Ramos (cell line): ENCODE data around the gene ADCK2.
"Not testable (repeated sequence)": the region's sequence is repeated elsewhere in the genome, so short reads cannot be mapped to it uniquely, and the experiment has no call there.

Experiments
- in situ Hi-C: fragments of 300-500 bp; cut with MboI; formaldehyde crosslinking; loops from one replicate; pipeline ENCODE4 v1.14.3; 2022; ENCODE audit warnings: low sequenced_read_pairs; ENCODE audit not compliant: unreplicated experiment

Gene ADCK2, protein sequence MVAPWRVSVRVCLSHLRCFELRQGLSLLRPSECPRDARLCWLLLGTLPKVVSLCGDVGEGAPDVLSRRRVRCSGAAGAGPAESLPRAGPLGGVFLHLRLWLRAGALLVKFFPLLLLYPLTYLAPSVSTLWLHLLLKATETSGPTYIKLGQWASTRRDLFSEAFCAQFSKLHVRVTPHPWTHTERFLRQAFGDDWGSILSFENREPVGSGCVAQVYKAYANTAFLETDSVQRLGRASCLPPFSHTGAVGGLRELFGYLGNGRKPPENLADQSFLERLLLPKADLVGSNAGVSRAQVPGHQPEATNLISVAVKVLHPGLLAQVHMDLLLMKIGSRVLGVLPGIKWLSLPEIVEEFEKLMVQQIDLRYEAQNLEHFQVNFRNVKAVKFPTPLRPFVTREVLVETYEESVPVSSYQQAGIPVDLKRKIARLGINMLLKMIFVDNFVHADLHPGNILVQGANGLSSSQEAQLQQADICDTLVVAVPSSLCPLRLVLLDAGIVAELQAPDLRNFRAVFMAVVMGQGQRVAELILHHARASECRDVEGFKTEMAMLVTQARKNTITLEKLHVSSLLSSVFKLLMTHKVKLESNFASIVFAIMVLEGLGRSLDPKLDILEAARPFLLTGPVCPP

DNA sequence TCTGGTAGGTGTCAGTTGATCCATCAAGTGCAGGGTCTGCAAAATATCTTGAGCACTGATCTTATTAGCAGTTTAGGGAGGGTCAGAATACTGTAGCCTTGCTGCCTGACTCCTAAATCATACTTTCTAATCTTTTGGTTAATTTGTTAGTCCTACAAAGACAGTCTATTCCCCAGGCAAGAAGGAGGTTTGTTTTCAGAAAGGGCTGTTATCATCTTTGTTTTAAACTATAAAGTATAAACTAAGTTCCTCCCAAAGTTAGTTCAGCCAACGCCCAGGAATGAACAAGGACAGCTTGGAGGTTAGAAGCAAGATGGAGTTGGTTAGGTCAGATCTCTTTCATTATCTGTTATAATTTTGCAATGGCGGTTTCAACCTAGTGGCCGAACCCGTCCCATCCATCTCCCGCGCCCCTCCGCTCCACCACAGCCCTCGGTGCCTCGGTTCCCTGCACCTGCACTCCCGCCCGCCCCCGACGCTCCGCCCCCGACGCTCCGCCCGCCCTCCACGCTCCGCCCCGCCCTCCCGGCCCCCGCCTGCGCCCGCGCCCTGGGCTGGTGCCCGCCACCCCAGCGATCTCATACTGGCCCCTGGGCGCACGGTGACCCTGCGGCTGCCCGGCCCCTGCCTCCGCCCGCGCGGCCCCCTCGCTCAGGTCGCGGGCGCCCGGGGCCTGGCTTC lies at the start of gene ADCK2:
Gene ADCK2 (plus strand): TSS at position 564 of the 681 bp plus-strand sequence. CDS start 386 bp downstream, outside the sequence.
- in situ Hi-C loops: no loop called here

DNA sequence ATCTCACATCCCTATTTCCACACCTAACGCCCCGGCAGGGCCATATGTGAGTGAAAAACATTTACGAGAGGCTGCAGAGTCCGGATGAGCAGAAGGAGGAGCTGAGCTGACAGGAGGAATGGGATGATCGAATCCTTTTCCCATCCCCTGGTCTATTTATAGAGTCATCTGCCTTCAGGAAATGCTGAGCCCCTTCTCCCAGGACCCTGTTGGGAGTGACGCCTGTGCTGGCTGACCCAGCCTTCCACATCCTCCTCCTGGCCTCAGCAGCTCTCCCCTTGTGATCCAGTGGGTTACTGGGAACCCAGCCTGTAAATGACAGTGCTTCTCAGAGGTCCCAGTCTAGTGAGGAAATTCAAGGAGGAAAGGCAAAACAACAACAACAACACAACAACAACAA lies 48.8 kb upstream of the ADCK2 start:
- in situ Hi-C loops: no loop called here

DNA sequence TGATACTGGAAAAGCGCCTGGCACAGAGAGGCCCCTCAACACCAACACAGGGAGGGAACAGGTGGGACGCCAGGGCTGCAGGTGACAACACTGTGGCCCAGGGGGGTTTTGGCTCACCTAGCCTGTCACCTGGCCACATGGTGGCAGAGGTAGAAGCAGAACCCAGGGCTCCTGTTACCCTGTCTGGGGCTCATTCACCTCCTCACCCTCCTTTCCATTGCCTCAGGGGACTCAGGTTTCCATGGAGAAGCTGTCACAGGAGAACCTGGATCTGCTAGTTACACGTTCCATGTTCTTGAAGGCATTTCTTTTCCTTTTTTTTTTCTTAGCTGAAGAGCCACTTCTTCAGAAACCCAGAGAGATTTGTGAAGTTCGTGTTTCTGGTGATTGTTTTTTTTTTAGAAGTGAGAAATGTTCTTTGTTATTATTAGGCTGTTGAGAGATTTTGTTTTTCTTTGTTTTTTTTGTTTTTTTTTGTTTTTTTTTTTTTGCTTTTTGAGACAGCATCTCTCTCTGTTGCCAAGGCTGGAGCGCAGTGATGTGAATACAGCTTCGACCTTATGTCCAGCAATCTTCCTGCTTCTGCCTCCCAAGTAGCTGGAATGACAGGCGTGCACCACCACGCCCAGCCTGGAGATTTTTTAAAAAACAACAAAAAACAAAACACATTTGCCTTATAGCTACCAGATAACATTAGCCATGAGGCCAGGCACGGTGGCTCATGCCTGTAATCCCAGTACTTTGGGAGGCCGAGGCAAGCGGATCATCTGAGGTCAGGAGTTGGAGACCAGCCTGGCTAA lies 48.2 kb upstream of the ADCK2 start:
- in situ Hi-C loops: no loop called here

DNA sequence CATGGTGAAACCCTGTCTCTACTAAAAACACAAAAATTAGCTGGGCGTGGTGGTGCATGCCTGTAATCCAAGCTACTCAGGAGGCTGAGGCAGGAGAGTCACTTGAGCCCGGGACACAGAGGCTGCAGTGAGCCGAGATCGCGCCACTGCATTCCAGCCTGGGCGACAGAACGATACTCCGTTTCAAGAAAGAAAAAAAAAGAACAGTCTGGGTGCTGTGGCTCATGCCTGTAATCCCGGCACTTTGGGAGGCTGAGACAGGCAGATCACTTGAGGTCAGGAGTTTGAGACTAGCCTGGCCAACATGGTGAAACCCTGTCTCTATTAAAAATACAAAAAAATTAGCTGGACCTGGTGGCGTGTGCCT lies 47.6 kb upstream of the ADCK2 start:
- in situ Hi-C loops: not testable (repeated sequence)

DNA sequence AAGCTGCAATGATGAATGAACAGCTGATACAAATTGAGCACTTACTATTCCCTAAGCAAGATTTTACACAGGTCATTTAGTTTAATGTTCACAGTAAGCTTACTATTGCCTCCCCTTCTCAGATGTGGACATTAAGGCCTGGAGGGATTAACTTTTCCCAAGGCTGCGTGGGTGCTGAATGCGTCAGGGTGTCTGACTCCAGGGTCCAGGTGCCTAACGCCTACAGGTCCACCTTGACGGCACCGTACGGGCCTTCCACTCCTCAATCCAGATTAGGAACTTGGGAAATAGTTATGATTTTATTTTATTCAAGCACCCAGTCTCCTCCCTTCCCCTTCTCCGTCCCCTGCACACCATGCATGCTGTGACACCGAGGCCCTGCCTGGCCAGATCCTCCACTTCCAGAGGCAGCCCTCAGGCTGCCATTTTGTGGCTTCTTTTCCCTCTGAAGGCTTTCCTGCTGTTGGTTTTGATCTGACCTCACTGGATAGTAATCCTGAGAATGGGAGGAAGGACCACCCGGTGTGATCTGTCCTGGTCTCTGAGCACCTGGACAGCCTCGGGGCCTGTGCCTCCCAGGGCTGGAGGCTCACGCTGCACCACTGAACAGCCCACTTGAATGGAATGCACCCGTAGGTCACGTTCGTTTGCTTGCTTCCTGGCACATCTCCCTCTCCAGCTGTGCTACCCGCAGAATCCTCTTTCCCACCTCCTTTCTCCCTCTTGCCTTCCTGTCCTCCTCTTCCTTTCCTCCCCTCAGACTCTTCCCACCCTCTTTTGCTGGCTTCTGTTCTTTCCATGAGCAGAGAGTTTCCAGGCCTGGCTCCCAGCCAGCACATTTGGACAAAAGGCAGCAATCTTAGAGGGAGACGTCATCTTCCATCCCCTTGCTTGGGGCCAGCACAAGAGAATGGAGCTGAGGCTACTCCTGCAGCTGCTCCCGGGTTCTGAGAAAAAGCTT lies 46.6 kb upstream of the ADCK2 start:
- in situ Hi-C loops: no loop called here

DNA sequence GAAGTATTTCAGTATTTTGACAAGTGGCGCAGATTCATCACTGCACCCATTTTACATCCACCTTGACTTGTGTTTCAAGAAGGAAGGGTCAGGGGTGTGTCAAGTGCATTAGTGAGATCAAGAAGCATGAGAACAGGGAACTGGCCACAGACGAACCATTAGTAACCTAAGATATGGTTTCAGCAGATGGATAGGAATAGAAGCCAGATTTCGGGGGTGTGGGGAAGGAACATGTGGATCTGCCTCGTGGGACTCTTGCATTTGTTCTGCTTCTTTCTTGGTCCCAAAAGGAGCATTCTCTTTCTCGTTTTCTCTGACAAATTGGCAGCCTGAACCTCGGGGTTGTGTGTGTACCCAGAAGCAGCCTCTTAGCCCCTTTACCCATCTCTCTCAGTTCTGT lies 41.7 kb upstream of the ADCK2 start:
- in situ Hi-C loops: no loop called here

DNA sequence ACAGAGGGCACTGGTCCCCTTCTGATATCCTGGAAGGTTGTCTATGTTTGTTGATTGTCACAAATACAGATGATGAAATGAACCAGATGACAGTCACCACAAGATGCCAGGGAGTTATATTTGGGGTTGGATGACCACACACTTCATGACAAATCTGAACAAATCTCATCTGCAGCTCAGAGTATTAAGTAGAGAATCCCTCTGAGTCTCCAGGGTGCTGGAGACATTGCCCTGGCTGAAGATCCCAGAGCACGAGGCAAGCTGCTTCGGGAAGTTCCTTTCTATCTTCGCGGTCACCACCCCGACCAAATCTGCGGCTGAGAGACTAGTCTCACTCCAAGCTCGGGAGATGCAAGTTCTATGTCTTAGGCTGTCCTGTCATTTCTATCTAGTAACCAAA lies 41.1 kb upstream of the ADCK2 start:
- in situ Hi-C loops: no loop called here

DNA sequence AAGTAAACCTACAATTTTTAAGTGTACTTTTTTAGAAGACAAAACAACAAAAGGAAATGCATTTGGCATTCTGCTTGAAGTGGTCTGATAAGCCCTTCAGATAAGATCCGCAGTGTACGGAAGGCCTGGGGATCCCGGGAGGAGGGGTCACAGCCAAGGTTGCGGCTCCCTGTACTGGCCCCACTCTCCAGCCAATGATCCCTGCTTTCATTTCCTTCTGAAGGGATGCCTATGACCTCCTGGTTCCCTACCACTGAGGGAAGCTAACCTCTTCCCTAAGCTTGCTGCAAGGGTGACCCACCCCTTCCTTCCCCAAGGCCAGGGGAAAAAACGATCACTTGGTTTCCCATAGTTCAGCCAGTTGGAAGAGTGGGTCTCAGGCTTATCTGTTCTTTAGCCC lies 37.4 kb upstream of the ADCK2 start:
- in situ Hi-C loops: no loop called here

DNA sequence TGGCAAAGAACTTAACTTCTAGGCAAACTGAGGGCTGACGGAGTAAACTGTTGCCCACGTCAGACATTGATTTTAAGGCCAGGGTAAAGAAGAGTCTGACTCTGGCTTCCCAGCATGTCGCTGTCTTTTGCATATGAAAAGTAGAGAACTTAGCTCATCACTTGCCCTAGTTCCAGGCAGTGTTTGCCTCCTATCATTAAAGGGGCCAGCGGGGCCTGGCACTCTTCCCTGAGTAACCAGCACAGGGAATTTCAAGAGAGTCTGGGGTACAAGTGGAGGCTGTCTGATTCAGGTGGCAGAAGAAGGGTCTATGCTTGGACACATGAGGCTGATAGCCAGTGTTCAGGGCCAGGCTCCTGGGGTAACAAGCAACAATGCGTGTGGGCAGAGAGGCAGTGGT lies 36.9 kb upstream of the ADCK2 start:
- in situ Hi-C loops: no loop called here

DNA sequence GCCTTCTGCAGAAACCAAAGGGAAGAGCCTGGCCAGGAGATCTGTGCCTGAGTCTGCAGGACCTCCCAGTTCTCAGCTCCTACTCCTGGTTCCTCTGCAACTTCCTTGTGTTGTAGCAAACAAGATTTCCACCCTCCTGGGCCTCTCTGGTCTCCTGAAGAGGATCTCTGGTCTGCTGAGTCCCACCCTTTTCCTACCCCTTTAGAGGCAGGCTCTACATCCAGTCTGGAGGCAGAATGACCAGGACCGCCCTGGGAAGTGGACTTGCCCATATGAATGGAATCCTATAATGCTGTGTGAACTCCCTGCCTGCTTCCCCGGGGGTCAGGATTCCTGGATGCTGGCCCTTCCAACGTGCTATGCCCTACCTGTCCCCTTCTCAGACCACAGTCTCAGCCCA lies 35.3 kb upstream of the ADCK2 start:
- in situ Hi-C loops: no loop called here

DNA sequence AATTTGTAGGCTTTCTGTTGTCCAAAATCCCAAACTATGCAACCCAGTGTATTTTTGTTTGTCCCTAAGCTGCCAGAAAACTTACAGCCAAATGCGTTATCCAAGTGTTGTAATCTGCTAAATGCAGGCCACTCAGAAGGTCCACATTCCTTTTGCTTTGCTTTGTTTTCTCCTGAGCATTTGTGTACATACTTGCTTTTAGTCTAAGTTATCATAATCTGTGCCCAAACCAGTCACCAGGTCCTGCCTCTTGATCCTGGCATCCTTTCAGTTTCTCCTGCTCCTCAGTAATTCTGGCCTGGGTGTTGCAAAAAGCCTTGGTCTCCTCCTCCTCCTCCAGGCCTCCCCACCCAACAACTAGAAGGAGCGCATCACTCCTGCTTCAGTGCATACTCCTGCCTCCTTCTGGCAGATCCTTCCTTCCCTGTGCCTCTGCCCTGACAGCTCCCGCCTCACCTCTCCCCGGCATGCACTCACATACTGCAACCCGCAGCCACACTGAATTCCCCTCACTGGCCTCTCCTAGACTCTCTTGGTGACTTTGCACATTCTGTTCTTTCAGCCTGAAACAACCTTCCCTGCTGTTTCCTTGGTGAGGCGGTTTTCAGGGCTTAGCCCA lies 34.5 kb upstream of the ADCK2 start:
- in situ Hi-C loops: no loop called here

DNA sequence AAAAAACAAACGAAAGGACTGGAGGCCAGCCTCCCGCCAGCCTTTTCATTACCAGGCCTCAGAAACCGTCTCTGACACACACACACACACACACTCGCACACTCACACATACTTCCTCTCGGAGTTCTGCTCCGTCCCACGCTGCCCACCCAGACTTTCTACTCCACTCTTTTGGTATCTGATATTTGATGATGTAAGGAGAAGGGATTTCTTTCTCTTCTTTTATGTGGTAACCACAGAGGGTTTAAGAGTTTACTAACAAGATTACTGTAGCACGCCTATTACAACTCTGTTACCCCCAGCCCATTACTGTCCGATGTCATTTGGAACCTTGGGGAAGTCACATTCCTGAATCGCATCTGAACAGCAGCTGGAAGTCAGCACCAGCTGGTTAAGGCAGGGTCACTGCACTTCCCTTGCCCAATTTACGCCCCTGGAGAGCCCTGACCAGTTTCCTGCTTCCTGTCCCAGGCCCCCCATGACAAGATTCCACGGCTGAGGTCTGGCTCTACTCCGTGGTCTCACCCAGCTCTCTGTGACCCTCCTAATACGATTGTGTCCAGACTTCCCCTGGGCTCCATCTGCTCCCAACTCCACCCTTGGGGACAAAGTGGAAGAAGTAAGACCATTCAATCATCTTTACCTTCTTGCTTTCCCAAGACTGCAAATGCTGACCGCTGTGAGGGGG lies 33.2 kb upstream of the ADCK2 start:
- in situ Hi-C loops: no loop called here

DNA sequence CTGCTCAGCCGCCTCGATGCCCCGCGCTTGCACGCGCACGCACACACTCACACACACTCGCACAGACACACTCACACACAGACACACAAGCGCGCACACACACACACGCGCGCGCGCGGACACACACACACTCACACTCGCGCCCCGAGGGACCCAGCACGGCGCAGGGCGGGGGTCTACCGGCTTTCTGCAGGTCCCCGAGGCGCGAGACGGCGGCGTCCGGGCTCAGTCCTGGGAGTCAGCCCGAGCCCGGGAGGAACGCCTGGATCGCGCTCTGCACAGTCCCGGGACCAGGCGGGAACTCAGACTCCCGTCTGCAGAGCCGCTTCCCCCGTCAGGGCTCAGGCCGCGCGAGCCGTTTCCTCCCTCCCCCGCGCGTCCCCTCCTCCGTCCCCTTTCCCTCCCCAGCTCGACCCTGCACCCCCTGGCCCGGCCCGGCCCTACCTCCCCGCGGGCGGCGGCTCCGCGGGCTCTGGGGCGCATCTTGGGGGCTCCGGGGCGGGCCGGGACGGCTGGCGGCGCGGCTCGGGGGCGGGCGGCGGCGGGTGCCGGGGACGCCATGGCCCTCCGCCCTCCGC lies 32.6 kb upstream of the ADCK2 start:
- in situ Hi-C loops: no loop called here

DNA sequence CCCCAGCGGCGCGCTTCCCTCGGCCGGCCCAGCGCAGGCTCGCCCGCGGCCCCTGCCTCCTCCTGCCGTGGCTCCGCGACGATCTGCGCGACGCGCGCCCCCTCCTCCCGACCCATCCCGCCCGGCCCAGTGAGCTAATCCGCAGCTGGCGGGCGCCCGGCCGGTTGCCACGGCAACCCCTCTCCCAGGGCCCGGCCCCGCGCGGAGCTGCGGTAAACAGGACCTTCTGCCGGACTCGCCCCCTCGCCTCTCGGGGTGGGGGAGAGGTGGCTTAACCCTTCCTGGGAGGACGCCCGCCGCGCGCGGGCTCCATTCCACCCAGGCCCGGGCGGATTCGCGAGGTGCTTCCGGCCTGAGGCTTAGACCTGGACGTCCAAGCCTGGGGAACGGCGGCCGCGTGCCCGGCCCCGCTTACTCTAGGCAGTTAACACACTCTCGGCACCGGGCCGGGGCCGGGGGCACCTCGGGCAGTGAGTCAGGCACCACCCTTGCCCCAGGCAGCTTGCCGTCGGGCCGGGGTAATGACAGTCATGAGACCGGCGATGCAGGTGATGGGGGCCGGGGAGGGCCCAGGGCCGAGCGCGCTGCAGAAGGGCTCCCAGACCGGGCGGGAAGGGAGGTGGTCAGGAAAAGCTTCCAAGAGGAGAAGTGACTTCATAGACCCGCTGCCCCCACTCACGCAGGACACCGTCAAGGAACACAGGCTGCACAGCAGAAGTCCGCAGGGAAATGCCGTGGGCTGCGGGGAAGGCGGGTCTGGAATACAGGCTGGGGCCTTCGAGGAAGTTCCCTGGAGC lies 31.8 kb upstream of the ADCK2 start, which contains the start of gene DENND2A:
Gene DENND2A (minus strand): TSS at position 87 of the 797 bp plus-strand sequence. CDS start 38,416 bp downstream, outside the sequence.
- in situ Hi-C loops: no loop called here

DNA sequence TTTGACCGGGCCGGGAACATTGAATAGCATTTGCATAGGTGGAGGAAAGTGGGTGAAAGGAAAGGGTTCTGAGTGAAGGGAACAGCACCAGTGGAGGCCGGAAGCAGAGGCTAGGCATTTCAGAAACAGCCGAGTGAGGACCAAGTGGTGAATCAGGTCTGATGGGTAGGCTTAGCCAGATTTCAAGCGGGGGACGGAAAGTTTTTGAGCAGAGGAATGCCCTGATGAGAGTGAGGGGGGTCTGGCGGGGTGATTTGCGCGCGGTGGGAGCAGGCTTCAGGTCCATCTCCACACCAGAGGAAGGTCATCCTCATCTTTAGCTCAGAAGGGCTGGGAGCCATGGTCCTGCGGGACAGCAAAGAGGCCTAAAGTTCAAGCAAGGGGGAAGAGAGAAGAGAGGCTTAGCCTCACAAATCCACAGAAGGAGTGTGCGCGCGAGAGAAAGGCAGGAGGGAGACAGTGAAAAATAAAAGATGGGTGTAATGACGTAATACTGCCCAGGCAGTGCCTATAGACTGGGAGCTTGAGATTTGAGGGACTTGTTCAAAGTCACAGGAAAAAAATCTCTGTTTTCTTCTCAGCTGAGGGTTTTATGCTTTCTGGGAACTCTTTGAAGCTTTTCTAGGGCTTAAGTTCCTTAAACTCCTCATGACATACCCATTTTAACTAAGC lies 31.1 kb upstream of the ADCK2 start:
- in situ Hi-C loops: no loop called here

DNA sequence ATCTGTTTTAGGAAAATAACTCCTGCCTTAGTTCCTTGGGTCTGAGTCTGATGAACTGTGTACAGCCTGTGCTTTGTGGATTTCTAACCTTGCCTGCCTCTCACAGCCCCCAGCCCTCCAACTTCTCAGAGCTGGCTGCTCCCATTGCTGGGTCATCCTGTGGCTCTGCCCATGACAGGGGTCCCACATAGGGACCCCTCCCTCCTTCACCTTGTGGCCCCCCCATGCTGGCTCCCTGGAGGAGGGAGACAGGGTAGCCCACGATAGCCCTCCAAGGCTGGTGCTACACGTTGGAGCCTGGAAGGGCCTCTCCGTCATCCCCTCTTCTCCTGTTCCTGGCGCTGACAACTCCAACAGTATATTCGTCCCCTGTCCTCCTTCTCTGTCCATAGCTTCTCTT lies 29.3 kb upstream of the ADCK2 start:
- in situ Hi-C loops: no loop called here

DNA sequence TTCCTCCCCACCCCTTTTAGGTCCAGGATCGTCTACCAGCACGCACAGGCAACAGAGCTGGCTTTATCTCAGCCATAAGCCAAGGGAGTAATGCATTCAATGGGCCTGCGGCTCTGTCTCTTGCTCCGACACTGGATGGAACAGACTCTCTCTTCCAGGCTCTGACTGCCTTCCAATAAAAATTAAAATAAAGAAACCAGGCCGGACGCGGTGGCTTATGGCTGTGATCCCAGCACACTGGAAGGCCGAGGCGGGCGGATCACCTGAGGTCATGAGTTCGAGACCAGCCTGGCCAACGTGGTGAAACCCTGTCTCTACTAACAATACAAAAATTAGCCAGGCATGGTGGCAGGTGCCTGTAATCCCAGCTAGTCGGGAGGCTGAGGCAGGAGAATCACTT lies 28.0 kb upstream of the ADCK2 start:
- in situ Hi-C loops: not testable (repeated sequence)
